HG03354 (cell line): ENCODE data around the gene LIN52.

Experiments
- ATAC-seq: cut with Tn5 transposase; IDR thresholded peaks from one replicate; pipeline ENCODE4 v1.9.1; 2021; ENCODE audit warnings: mild to moderate bottlenecking; ENCODE audit not compliant: unreplicated experiment, poor library complexity, severe bottlenecking

LIN52 gene

GRCh38 chr14:74249433-74250375, 164.9 kb downstream of the LIN52 start:
- no peak for ATAC-seq
